GM12865 (cell line): ENCODE results near the gene DSC1.

Experiments used
- DNase-seq: peaks from one replicate; pipeline ENCODE4 v3.0.0; 2010; ENCODE audit warnings: low read depth
- H3K4me3 ChIP-seq: 2 replicates; pipeline ENCODE4 v1.5.1; 2011; ENCODE audit warnings: mild to moderate bottlenecking, low read depth, low read length, control low read depth
- CTCF ChIP-seq: IDR thresholded peaks from 2 replicates; pipeline ENCODE4 v1.5.1; 2011; ENCODE audit warnings: low read length, control low read depth, low read depth, inconsistent platforms; ENCODE audit not compliant: insufficient read depth; ENCODE audit errors: missing control alignments

The DSC1 gene

GRCh38 chr18:31162825-31163435 is at the start of gene DSC1:
DSC1 (minus strand) TSS chr18:31162856; CDS start chr18:31162594, 262 bp downstream.
- peak; percentile 3 for DNase-seq
- H3K4me3 ChIP-seq = no peak within 1 kb of the TSS
- no peak for TF ChIP-seq CTCF

GRCh38 chr18:31211047-31211446 is 48.4 kb upstream of the DSC1 start:
- DNase-seq = no peak
- TF ChIP-seq CTCF = no peak

GRCh38 chr18:31209041-31209440 is 46.4 kb upstream of the DSC1 start:
- TF ChIP-seq CTCF = no peak
- no peak overlapping the region for H3K4me3 ChIP-seq
- no peak for DNase-seq

More at GRCh38 chr18:31211047-31211446, 48.4 kb upstream of the DSC1 start:
- H3K4me3 ChIP-seq = no peak overlapping the region

GRCh38 chr18:31207391-31207790 is 44.7 kb upstream of the DSC1 start:
- no peak overlapping the region for H3K4me3 ChIP-seq
- no peak for DNase-seq
- TF ChIP-seq CTCF = no peak

- peak; percentile 51 for TF ChIP-seq CTCF
- DNase-seq = peak; percentile 90
- H3K4me3 ChIP-seq = no peak overlapping the region
Measured at GRCh38 chr18:31206787-31207381, 44.2 kb upstream of the DSC1 start.

- no peak for DNase-seq
- TF ChIP-seq CTCF = no peak
- H3K4me3 ChIP-seq = no peak overlapping the region
Measured at GRCh38 chr18:31206071-31206470, 43.4 kb upstream of the DSC1 start.

GRCh38 chr18:31205273-31205672 is 42.6 kb upstream of the DSC1 start:
- no peak overlapping the region for H3K4me3 ChIP-seq
- DNase-seq = no peak
- TF ChIP-seq CTCF = no peak
